HG03457 (cell line): ENCODE data around the gene PSMA6.

ENCODE experiments used
- ATAC-seq: cut with Tn5 transposase; IDR thresholded peaks from one replicate; pipeline ENCODE4 v1.9.1; 2021; ENCODE audit warnings: moderate number of reproducible peaks; ENCODE audit not compliant: unreplicated experiment

The PSMA6 gene

DNA sequence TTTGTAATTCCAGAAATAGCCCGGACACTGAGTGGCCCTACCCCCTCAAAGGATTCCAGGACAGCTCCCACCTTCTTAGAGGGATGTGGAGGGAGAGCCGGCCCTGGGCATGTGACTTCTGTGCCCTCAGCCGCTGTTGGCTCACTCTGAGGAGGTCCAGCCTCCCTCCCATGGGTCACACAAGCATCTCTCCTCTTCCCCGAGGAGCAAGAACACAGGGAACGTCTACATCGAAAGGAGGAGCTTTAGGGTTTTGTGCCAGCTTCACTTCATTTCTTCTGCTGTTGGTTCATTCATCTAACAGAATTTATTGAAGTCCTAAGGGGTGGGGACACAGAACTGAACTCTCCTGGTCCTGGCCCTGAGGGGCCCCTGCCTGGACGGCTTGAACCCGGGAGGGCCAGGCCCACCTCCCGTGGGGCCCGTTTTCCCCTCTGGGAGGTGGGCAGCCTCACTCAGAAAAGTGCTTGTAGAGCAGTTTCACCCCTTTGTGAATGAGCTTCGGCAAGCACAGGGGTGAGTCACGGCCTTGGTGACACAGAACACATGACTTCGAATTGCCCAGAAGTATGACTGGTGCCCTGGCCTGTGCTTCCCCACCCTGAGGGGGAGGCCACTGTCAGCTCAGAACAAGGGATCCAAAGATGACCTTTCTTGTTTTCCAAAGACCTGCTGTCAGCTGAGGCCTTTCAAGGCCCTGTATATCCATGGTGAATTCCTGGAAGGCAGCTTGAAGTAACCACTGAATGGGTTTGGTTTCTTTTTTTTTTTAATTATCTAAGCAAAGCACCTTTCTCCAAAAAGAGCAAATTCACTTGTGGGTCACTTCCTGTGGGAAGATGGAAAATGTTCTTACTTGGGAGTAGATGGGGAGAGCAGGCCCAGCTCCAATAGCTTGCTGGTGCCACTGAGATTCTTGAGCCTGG is 73.2 kb downstream of the PSMA6 start:
- ATAC-seq, result no peak

DNA sequence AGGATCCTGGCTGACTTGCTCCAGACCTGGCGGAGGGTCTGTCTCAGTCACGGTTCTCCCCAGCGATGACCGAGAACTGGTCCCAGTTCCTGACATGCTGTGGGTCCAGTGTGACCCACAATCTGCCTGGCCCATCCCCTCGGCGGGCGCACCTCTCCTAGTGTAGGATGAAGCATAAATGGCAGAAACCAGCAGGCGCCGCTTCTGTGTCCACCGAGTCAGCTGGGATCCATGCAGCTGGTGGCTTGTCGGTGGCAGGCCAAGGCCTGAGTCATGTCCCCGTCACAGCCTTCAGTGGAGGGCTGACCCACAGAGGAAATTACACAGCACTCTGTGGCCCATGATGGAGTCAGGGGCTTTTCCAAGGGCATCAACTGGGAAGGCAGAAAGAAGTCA is 73.9 kb downstream of the PSMA6 start:
- ATAC-seq, result no peak

DNA sequence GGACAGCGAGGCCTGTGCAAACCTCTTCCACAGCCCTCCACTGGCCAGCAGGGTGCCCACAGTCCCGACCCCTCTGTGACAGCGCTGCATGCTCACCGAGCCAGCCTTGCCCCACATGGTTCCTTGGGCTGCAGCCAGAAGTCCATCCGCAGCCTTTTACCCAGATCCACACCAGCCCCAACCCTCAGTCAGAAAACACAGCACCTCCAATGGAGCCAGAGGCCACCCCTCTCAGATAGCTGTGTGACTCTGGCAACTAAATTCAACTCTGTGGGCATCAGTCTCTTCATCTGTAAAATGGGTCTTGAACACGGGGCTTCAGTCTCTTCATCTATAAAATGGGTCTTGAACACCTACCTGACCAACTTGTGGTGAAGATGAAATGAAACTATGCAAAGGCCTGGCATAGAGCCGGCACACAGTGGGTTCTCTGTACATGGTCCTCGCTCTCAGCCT is 74.4 kb downstream of the PSMA6 start:
- ATAC-seq, result no peak

DNA sequence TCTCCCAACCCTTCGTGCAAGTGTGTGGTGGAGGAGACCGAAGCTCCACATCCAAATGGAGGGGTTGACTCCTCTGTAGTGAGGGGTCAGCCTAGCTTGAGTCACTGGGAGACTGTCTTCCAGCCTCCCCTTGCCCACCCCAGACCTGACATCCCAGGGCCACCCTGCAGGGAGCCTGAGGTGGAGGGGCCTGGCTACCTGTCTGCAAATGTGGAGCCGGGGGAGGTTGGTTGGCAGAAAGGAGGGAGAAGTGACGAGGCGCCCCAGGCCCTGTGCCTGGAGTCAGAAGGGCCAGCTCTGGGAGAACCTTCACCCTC is 74.8 kb downstream of the PSMA6 start:
- ATAC-seq, result no peak
